Calu3 (cell line): ENCODE results near the gene ZNF223. TPM values are rescaled to one million over a fixed set of nuclear protein-coding genes. Genes with fewer than 3 reads are reported as not detected.

Experiments used
- Bru-seq: library from RNA; stranded (reverse); fragments of 400-500 nt; gene quantifications from one replicate; lab custom pipeline; 2021; lab: Mats Ljungman, UMichigan
- BruChase-seq, 2 experiments: library from RNA; stranded (reverse); fragments of 400-500 nt; gene quantifications; one replicate each; lab custom pipeline; 2021; lab: Mats Ljungman, UMichigan
- BruUV-seq: library from RNA; stranded (reverse); fragments of 400-500 nt; replicated peaks from 2 replicates; lab custom pipeline; 2021; lab: Mats Ljungman, UMichigan
- CTCF ChIA-PET: fragments of 300-600 bp; sonication (Branson Sonifier 250); formaldehyde crosslinking; loops from one replicate; lab custom pipeline; 2022; ENCODE audit warnings: antibody characterized with exemption; lab: Charles Lee
- DNase-seq: peaks from one replicate; pipeline ENCODE4 v3.0.0; 2022
- H3K27ac Mint-ChIP-seq: one replicate; pipeline ENCODE4 v1.8.0; 2022; ENCODE audit warnings: mixed read lengths; ENCODE audit not compliant: unreplicated experiment
- H3K27me3 Mint-ChIP-seq: one replicate; pipeline ENCODE4 v1.8.0; 2022; ENCODE audit warnings: mixed read lengths; ENCODE audit not compliant: unreplicated experiment
- H3K36me3 Mint-ChIP-seq: one replicate; pipeline ENCODE4 v1.8.0; 2022; ENCODE audit warnings: mild to moderate bottlenecking, moderate library complexity, mixed read lengths; ENCODE audit not compliant: insufficient read depth, unreplicated experiment
- H3K4me1 Mint-ChIP-seq: one replicate; pipeline ENCODE4 v1.8.0; 2022; ENCODE audit warnings: mild to moderate bottlenecking, low read depth, mixed read lengths; ENCODE audit not compliant: unreplicated experiment
- H3K4me3 Mint-ChIP-seq: one replicate; pipeline ENCODE4 v1.8.0; 2022; ENCODE audit warnings: mild to moderate bottlenecking, low read depth, moderate library complexity, mixed read lengths; ENCODE audit not compliant: unreplicated experiment
- H3K9me3 Mint-ChIP-seq: one replicate; pipeline ENCODE4 v1.8.0; 2022; ENCODE audit warnings: low read depth, mixed read lengths; ENCODE audit not compliant: unreplicated experiment
- CTCF ChIP-seq: fragments of 200-600 bp; IDR thresholded peaks from one replicate; pipeline ENCODE4 v1.8.0; 2022; ENCODE audit warnings: antibody characterized with exemption; ENCODE audit not compliant: unreplicated experiment
- intact Hi-C: fragments of 100-400 bp; cut with micrococcal nuclease; formaldehyde crosslinking; loops from one replicate; pipeline ENCODE4 v1.10.0; 2022; ENCODE audit not compliant: unreplicated experiment
- long read RNA-seq: library from polyadenylated mRNA; stranded (forward); transcript quantifications from one replicate; pipeline ENCODE4 v2.0.0, GENCODE V29; 2022
- total RNA-seq: library from RNA; stranded (reverse); gene quantifications from 2 replicates; pipeline ENCODE4 v1.2.3, GENCODE V29; 2022

ZNF223 gene
- total RNA-seq (6.0 and 8.7 TPM in 2 replicates), Bru-seq, nascent RNA (percentile 70 among the genes with signal in this experiment), BruChase-seq, experiment 1, labeled RNA remaining after a 6-hour chase (percentile 62 among the genes with signal in this experiment), BruChase-seq, experiment 2, labeled RNA remaining after a 2-hour chase (percentile 74 among the genes with signal in this experiment)
- long read RNA-seq, transcript ZNF223-201 (5 exons, 2,418 nt): major isoform, 6 of 9 reads
- long read RNA-seq, partial matches to known transcripts: 0 of 9 reads
- long read RNA-seq, other reads (novel, unspliced or antisense): 1 of 9 reads

GRCh38 chr19:44051650-44052402 is at the start of gene ZNF223:
ZNF223 (plus strand) TSS chr19:44052036; CDS start chr19:44055177, 3,141 bp downstream.
- TF ChIP-seq CTCF: no peak
- DNase-seq: peak; percentile 97
- H3K9me3 Mint-ChIP-seq: no peaks in the 10 kb centered on the region
- no TSS peak for BruUV-seq
- intact Hi-C loops: no loop called here
- peak within 1 kb of the TSS; percentile 87 for H3K4me3 Mint-ChIP-seq
- no peaks in the 10 kb centered on the region for H3K27me3 Mint-ChIP-seq
- peaks cover 27% of the 10 kb centered on the region for H3K4me1 Mint-ChIP-seq
- peak within 1 kb of the TSS; percentile 69 for H3K27ac Mint-ChIP-seq
- H3K36me3 Mint-ChIP-seq: peaks cover 22% of the 10 kb centered on the region
- CTCF ChIA-PET: interaction anchor here (0.6 to 1.2 kb wide), 3 partner anchors 101 to 228 kb away, joined by 3 to 6 read pairs (median 3); partner anchors contain the start of genes ZNF221 and ZNF226

GRCh38 chr19:44002212-44002565 is 49.6 kb upstream of the ZNF223 start:
- Mint-ChIP-seq H3K4me3 (peak overlapping the region; percentile 87), H3K4me1 (peaks cover 8% of the 10 kb centered on the region), H3K27me3 (no peaks in the 10 kb centered on the region), H3K27ac (peak overlapping the region; percentile 77), H3K36me3 (peaks cover 19% of the 10 kb centered on the region), H3K9me3 (peaks cover 13% of the 10 kb centered on the region)
- BruUV-seq: TSS peak; percentile 55
- no peak for DNase-seq
- no peak for TF ChIP-seq CTCF
- CTCF ChIA-PET: interaction anchor here (1.0 to 1.2 kb wide), 2 partner anchors 221 to 563 kb away, joined by 3 read pairs; partner anchors contain the start of gene KCNN4
- intact Hi-C loops: no loop called here

GRCh38 chr19:44002566-44003460 is 49.0 kb upstream of the ZNF223 start, which contains the start of gene ZNF230:
ZNF230 (plus strand) TSS chr19:44002957; CDS start chr19:44007079, 4,122 bp downstream.
- H3K4me1 Mint-ChIP-seq: peaks cover 8% of the 10 kb centered on the region
- H3K4me3 Mint-ChIP-seq: peak within 1 kb of the TSS; percentile 87
- DNase-seq: peak; percentile 90
- BruUV-seq: TSS peak; percentile 81
- H3K27ac Mint-ChIP-seq: peak within 1 kb of the TSS; percentile 77
- peaks cover 19% of the 10 kb centered on the region for H3K9me3 Mint-ChIP-seq
- H3K36me3 Mint-ChIP-seq: peaks cover 19% of the 10 kb centered on the region
- no peaks in the 10 kb centered on the region for H3K27me3 Mint-ChIP-seq
- CTCF ChIA-PET: interaction anchor here (0.7 to 1.4 kb wide), 2 partner anchors 434 to 497 kb away, joined by 3 to 4 read pairs; partner anchors contain the start of gene ZNF180
- intact Hi-C loops: loop anchor here (1.0 kb wide), 1 partner anchor 22 kb away; the partner anchor contains the start of gene ZNF222
- no peak for TF ChIP-seq CTCF
